ENCODE results near the gene GLIS1.

DNA sequence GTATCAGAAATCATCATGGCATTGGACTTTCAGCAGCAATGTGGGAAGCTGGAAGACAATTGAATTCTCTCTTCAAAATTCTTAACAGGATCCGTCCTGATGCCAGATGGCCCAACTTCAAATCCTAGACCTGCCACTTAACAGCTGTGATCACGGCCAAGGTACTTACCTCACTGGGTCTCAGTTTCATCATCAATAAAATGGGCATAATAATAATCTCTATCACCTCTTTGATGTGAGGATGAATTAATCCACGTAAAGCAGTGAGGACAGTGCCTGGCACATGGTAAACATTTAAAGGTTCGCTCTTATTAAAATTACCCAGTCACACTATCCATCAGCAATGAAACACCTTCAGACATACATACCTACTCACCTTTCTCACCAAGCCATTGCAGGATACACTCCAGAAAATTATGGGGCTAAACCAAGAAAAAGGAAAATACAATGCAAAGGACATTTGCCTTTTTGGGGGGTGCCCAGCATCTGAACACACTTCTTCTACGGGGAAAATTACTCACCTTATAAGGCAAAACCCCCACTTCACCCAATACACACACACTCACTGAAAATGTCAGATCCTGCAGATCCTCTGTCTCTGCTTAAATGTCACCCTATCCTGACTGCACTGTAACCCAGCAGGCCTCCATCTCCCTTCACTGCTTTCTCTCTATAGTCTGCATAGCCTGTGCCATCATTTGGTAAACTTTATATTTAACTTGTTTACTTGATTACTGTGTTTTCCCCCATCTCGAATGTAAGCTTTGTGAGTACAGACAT, 21.7 kb downstream of the GLIS1 start:
- TF ChIP-seq, protein P1, sequence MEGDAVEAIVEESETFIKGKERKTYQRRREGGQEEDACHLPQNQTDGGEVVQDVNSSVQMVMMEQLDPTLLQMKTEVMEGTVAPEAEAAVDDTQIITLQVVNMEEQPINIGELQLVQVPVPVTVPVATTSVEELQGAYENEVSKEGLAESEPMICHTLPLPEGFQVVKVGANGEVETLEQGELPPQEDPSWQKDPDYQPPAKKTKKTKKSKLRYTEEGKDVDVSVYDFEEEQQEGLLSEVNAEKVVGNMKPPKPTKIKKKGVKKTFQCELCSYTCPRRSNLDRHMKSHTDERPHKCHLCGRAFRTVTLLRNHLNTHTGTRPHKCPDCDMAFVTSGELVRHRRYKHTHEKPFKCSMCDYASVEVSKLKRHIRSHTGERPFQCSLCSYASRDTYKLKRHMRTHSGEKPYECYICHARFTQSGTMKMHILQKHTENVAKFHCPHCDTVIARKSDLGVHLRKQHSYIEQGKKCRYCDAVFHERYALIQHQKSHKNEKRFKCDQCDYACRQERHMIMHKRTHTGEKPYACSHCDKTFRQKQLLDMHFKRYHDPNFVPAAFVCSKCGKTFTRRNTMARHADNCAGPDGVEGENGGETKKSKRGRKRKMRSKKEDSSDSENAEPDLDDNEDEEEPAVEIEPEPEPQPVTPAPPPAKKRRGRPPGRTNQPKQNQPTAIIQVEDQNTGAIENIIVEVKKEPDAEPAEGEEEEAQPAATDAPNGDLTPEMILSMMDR (IDR thresholded peaks at IDR 0.05) = no peak
- TF ChIP-seq POLR2A (IDR thresholded peaks at IDR 0.05) = no peak
